Aorta (tissue), 5 donors: ENCODE measurements around the gene SYT8. TPM values are rescaled to one million over a fixed set of nuclear protein-coding genes. Genes with fewer than 3 reads are reported as not detected.
"Not testable (repeated sequence)": the region's sequence is repeated elsewhere in the genome, so short reads cannot be mapped to it uniquely, and the experiment has no call there.

Experiments
- ATAC-seq: fragments of 200-7000 bp; cut with Tn5 transposase; one replicate; pipeline ENCODE4 v1.9.1; 2022; ENCODE audit warnings: moderate library complexity; ENCODE audit not compliant: low FRiP score
- DNase-seq, 2 donors: peaks; one replicate each; pipeline ENCODE4 v3.0.0-alpha.2; 2020
- H3K27ac ChIP-seq, 2 donors: one replicate each; pipeline ENCODE4 v1.5.1; 2013; ENCODE audit warnings: low read length in 2 of 2, mild to moderate bottlenecking in 2 of 2, moderate library complexity in 2 of 2, control low read depth in 1 of 2, inconsistent platforms in 1 of 2, low read depth in 1 of 2
- H3K27me3 ChIP-seq, 2 donors: one replicate each; pipeline ENCODE4 v1.6.1; 2013; ENCODE audit warnings: control low read depth in 1 of 2, low read length in 1 of 2, mild to moderate bottlenecking in 1 of 2, moderate library complexity in 1 of 2; ENCODE audit not compliant: insufficient read depth in 2 of 2, control insufficient read depth in 1 of 2
- H3K36me3 ChIP-seq, 2 donors: one replicate each; pipeline ENCODE4 v1.6.1; 2013; ENCODE audit warnings: control low read depth in 1 of 2, low read length in 1 of 2, mild to moderate bottlenecking in 1 of 2; ENCODE audit not compliant: insufficient read depth in 2 of 2, control insufficient read depth in 1 of 2
- H3K4me1 ChIP-seq, 2 donors: one replicate each; pipeline ENCODE4 v1.6.1; 2013; ENCODE audit warnings: low read length in 2 of 2, control low read depth in 1 of 2, mild to moderate bottlenecking in 1 of 2, moderate library complexity in 1 of 2; ENCODE audit not compliant: insufficient read depth in 2 of 2, control insufficient read depth in 1 of 2
- H3K4me3 ChIP-seq, 2 donors: one replicate each; pipeline ENCODE4 v1.5.1; 2013; ENCODE audit warnings: low read length in 2 of 2, control low read depth in 1 of 2, mild to moderate bottlenecking in 1 of 2
- H3K9me3 ChIP-seq: one replicate; pipeline ENCODE4 v1.6.1; 2013; ENCODE audit warnings: mild to moderate bottlenecking, low read length; ENCODE audit not compliant: control insufficient read depth
- WGBS, 2 donors: extraction: QIAGEN DNeasy Blood & Tissue Kit; methylation state at CpG; one replicate each; pipeline ENCODE4 v1.1.7; 2013; 5-methylcytosine and 5-hydroxymethylcytosine counted together
- intact Hi-C, 2 donors: fragments of 100-400 bp; cut with DNase I; formaldehyde crosslinking; loops; one replicate each; pipeline versions ENCODE4 v1.14.2 to v1.15.0; 2022
- polyA plus RNA-seq, 2 donors: library from polyadenylated mRNA; stranded (reverse); fragments of 200-250 nt; gene quantifications; one replicate each; pipeline ENCODE4 v1.2.3, GENCODE V29; 2013
- total RNA-seq, 2 donors: library from RNA; stranded (reverse); fragmentation: NEBNext Ultra II Directional; extraction: Animal tissue kit (Norgen Biotek cat#: 25700); gene quantifications; one replicate each; pipeline ENCODE4 v1.2.1, GENCODE V29; 2021
- donor health status: healthy with polysubstance abuse.
- donor health status: Bipolar disorder and iron deficiency.
- donor health status: DM: no; HTN: no; CAD: no.
- donor health status: DM: no; HTN: no; CAD: no.
- donor health status: DM: yes; HTN: yes; CAD: no.

Gene SYT8
- total and polyA plus RNA-seq, 4 donors, result 0.19 to 14.3 (median 3.6) TPM

DNA sequence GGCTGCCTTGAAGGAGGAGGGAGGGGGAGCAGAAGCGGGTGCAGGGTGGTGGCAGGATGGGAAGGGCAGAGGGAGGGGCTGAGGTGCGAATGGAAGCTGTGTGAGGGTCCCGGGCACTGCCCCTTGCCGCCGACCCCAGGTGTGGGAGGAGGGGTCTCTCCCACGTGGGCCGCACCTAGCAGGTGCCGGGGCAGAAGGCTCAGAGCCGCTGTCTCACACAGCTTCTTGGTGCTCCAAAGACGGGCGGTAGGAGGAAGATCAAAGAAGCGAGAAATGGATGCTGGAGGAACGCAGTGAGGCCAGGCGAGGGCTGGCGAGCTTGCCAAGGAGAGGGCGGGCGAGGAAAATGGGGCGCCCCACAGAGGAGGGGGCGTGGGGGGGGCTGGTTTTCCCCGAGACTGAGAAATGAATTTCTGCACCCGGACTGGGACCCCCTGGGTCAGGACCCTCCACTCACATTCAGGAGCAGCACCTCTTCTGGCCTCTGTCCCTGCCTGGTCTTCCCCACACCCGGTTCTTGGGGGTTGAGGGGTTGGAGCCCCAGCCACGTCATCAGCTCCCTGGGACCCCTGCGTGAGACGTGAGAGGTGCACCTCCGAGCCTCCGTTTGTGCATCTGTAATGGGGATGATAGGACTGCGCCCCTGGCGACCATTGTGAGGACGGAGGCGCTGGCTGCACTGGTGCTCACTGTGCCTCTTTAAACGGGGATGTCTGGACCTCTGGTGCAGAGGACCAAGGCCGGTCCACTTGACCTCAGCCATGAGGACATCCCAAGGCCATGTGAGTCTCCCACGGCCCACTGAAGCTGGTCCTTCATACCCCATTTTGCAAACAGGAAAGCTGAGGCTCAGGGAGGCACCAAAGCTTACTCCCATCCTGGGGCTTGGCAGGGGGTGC lies 34.9 kb downstream of the SYT8 start:
- Histone ChIP-seq H3K27ac (no peak overlapping the region), H3K9me3 (no peaks in the 10 kb centered on the region), H3K4me3 (no peak overlapping the region), H3K27me3 (no peaks in the 10 kb centered on the region), H3K4me1 (peaks cover 0 to 2% of the 10 kb centered on the region in 2 donors), H3K36me3 (no peaks in the 10 kb centered on the region)
- intact Hi-C loops, result no loop called here
- DNase-seq (peak; percentile 51 to 83), ATAC-seq (peak; percentile 51)
- WGBS, 2 donors, result 74 to 85% methylated on average over 34 of the region's 34 CpGs

DNA sequence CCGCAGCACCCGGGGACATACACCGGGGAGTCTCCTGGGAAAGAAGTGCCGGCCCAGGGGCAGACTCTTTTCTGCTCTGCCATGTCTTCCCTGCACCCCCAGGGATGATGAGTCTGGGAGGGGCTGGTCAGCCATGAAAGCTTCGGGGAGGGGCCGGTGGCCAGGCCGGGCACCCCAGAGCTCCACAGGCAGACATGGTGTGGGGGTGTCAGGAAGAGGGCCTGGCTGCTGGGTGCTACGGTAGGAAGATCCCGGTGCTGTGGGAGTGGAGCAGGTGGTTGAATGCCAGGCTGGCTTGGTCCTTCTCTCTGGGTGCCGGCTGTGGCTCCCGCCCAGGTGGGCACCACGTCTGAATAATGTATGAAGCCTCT lies 35.5 kb downstream of the SYT8 start:
- Histone ChIP-seq H3K9me3 (no peaks in the 10 kb centered on the region), H3K4me1 (no peaks in the 10 kb centered on the region), H3K36me3 (no peaks in the 10 kb centered on the region), H3K27me3 (no peaks in the 10 kb centered on the region), H3K27ac (no peak overlapping the region), H3K4me3 (no peak overlapping the region)
- DNase-seq (peak; percentile 49 to 68), ATAC-seq (no peak)
- intact Hi-C loops, result no loop called here
- 46 to 48% methylated on average over 10 to 12 of the region's 12 CpGs for WGBS, 2 donors

- H3K9me3 ChIP-seq, result no peaks in the 10 kb centered on the region
- 33 to 36% methylated on average over 43 to 50 of the region's 50 CpGs for WGBS, 2 donors
- no peak overlapping the region for H3K27ac ChIP-seq
- DNase-seq, result peak; percentile 74 to 83
- ATAC-seq, result peak; percentile 16
- no peak overlapping the region for H3K4me3 ChIP-seq
- no peaks in the 10 kb centered on the region for H3K36me3 ChIP-seq
- no peaks in the 10 kb centered on the region for H3K4me1 ChIP-seq
- H3K27me3 ChIP-seq, result no peaks in the 10 kb centered on the region
- intact Hi-C loops, result no loop called here
Measured at GRCh38 chr11:1870721-1871466, 36.1 kb downstream of the SYT8 start.

DNA sequence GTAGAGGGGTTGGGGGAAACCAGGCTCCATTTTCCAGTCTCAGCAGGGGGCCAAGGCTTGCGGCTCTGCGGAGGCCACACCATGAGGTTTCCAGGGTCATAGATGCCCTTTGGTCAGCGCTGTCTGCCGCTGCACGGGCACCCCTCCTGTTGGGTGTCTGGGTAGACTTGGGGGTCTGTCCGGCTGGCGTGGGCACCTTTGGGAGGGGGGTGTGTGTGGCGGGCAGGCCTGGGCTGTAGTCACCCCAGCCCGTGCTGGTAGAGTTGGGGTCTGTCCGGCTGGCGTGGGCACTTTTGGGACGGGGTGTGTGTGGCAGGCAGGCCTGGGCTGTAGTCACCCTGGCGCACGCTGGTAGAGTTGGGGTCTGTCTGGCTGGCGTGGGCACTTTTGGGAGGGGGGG lies 36.7 kb downstream of the SYT8 start:
- WGBS, 2 donors, result 89 to 91% methylated on average over 15 of the region's 15 CpGs
- intact Hi-C loops, result no loop called here
- Histone ChIP-seq H3K36me3 (no peaks in the 10 kb centered on the region), H3K9me3 (no peaks in the 10 kb centered on the region), H3K27me3 (no peaks in the 10 kb centered on the region), H3K27ac (no peak overlapping the region), H3K4me1 (no peaks in the 10 kb centered on the region), H3K4me3 (no peak overlapping the region)
- ATAC-seq (no peak), DNase-seq (peak; percentile 38 to 71)

GRCh38 chr11:1872267-1872985 lies 37.6 kb downstream of the SYT8 start:
- intact Hi-C loops, result no loop called here
- no peak overlapping the region for H3K27ac ChIP-seq
- WGBS, 2 donors, result 84% methylated on average over 24 to 25 of the region's 25 CpGs
- no peaks in the 10 kb centered on the region for H3K9me3 ChIP-seq
- ATAC-seq (no peak), DNase-seq (peak in 1 of 2 donors; percentile 47)
- H3K36me3 ChIP-seq, result no peaks in the 10 kb centered on the region
- H3K27me3 ChIP-seq, result no peaks in the 10 kb centered on the region
- H3K4me3 ChIP-seq, result no peak overlapping the region
- H3K4me1 ChIP-seq, result no peaks in the 10 kb centered on the region

DNA sequence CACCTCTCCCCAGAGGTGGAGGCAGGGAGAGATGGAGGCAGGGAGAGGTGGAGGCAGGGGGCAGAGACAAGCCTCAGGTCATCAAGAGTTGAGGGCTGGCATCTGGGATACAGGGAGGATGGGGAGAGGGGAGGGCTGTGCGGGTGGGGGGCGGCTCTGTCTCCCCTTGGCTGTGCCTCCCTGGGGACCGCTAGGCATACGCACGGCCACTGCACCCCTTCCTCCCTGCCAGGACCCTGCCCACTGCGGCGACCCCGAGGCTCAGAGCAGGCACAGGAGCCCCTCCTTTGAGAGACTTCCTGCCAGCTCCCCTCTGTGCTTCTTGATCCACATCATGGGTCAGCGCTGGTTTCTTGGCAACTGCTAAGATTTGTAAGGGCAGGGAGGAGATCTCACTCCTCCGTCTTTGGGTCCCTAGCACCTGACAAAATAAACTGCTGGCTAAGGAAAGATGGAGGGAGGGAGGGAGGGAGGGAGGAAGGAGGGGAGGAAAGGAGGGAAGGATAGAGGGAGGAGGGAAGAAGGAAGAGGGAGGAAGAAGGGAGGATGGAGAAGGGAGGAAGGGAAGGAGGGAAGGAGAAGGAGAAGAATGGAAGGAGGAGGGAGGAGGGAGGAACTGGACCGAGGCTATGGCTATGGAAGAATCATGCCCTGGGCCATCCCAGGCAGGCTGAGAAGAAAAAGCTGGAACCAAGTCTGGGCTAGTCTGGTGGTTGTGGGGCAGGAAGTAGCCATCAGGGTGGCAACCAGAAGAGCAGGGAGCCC lies 38.4 kb downstream of the SYT8 start:
- intact Hi-C loops, result no loop called here
- Histone ChIP-seq H3K9me3 (no peaks in the 10 kb centered on the region), H3K4me3 (no peak overlapping the region), H3K36me3 (no peaks in the 10 kb centered on the region), H3K27ac (peak overlapping the region in 1 of 2 donors; percentile 10), H3K27me3 (no peaks in the 10 kb centered on the region), H3K4me1 (no peaks in the 10 kb centered on the region)
- WGBS, 2 donors, result 14 to 20% methylated on average over 3 to 11 of the region's 11 CpGs
- DNase-seq, result peak; percentile 52 to 74
- no peak for ATAC-seq

DNA sequence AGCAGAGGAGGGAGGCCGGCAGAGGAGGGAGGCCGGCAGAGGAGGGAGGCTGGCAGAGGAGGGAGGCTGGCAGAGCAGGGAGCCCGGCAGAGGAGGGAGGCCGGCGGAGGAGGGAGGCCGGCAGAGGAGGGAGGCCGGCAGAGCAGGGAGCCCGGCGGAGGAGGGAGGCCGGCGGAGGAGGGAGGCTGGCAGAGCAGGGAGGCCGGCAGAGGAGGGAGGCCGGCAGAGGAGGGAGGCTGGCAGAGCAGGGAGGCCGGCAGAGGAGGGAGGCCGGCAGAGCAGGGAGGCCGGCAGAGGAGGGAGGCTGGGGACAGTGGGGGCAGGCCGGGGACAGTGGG lies 39.0 kb downstream of the SYT8 start:
- ATAC-seq, H3K4me1 ChIP-seq, H3K9me3 ChIP-seq, intact Hi-C loops, H3K4me3 ChIP-seq, H3K36me3 ChIP-seq, H3K27me3 ChIP-seq: not testable (repeated sequence)
- 88 to 90% methylated on average over 12 to 17 of the region's 17 CpGs for WGBS, 2 donors
- peak overlapping the region in 1 of 2 donors; percentile 10 for H3K27ac ChIP-seq
- DNase-seq, result peak; percentile 24 to 29

DNA sequence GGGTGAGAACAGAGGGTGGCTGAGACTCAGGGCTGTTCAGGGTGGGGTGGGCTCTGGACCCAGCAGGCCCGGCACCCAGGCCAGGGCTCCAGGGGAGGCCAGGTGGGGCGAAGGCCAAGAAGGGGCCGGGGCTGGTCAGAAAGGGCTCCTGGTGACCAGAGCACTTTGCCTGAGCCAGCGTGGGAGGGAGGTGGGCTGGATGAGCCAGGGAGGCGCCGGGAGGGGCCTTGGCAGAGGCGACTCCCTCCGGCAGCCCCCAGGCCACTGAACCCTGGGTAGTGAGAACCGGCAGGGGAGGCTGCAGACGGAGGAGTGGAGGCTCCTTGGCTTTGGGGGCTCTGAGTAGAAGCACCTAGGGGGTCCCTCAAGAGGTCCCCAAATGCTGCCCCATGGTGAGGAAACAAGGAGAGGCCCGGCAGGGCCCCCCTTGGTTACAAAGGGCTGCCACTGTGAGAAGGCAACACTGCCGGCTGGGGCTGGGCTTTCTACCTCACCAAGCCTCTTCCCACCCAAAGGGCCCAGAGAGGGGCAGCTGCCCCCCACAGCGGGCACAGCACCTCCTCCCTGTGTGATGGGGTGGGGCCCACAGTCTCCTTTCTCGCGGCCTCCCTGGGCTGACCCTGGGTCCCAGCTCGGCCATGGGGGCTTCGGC lies 39.8 kb downstream of the SYT8 start:
- WGBS, 2 donors, result 82 to 90% methylated on average over 17 of the region's 17 CpGs
- not testable (repeated sequence) for H3K36me3 ChIP-seq, H3K4me1 ChIP-seq, ATAC-seq, H3K9me3 ChIP-seq, H3K27me3 ChIP-seq, H3K27ac ChIP-seq, H3K4me3 ChIP-seq
- intact Hi-C loops, result loop anchor here in 1 of 2 donors (5.0 kb wide), 1 partner anchor 37 kb away; the partner anchor contains the start of gene TNNI2
- peak; percentile 48 to 73 for DNase-seq
